Ovary (tissue), 9 donors: ENCODE data around the gene COQ6. TPM values are rescaled to one million over a fixed set of nuclear protein-coding genes. Genes with fewer than 3 reads are reported as not detected.

ENCODE experiments used
- DNase-seq, 5 donors: peaks; one replicate each; pipeline ENCODE4 v3.0.0-alpha.2; 2019 to 2020
- H3K27ac ChIP-seq, 2 donors: fragments of 200-600 bp; one replicate each; pipeline versions ENCODE4 v1.5.1 to v1.8.0; 2019 to 2022
- H3K27me3 ChIP-seq: fragments of 200-600 bp; one replicate; pipeline ENCODE4 v1.8.0; 2022
- H3K36me3 ChIP-seq: fragments of 200-600 bp; sonication (generic); one replicate; pipeline ENCODE4 v1.5.1; 2019
- H3K4me1 ChIP-seq: one replicate; pipeline ENCODE4 v1.8.1; 2013; ENCODE audit warnings: mild to moderate bottlenecking, moderate library complexity; ENCODE audit not compliant: insufficient read depth
- H3K4me3 ChIP-seq: fragments of 200-600 bp; sonication (generic); one replicate; pipeline ENCODE4 v1.5.1; 2017
- H3K9me3 ChIP-seq, 2 donors: fragments of 200-600 bp in 1 of 2; sonication (generic) in 1 of 2; one replicate each; pipeline versions ENCODE4 v1.5.1 to v1.8.1; 2013 to 2019; ENCODE audit warnings: mild to moderate bottlenecking in 1 of 2, moderate library complexity in 1 of 2
- CTCF ChIP-seq, 3 donors: fragments of 450-650 bp in 2 of 3; fragments of 200-600 bp in 1 of 3; IDR thresholded peaks; one replicate each; pipeline versions ENCODE4 v1.5.1 to v1.8.0; 2016 to 2022; ENCODE audit warnings: antibody characterized with exemption in 3 of 3, mild to moderate bottlenecking in 1 of 3
- EP300 ChIP-seq: sonication (generic); formaldehyde crosslinking; IDR thresholded peaks from one replicate; pipeline ENCODE4 v1.6.1; 2017; ENCODE audit warnings: antibody characterized with exemption
- POLR2A ChIP-seq: fragments of 450-650 bp; IDR thresholded peaks from one replicate; pipeline ENCODE4 v1.6.1; 2017; ENCODE audit warnings: antibody characterized with exemption, mild to moderate bottlenecking, moderate library complexity
- WGBS, 3 donors: extraction: QIAGEN DNeasy Blood & Tissue Kit in 1 of 3; methylation state at CpG; one replicate each; pipeline versions ENCODE4 v1.1.5 to v1.1.7; 2013 to 2017; 5-methylcytosine and 5-hydroxymethylcytosine counted together
- intact Hi-C, 4 donors: fragments of 100-400 bp; cut with DNase I; formaldehyde crosslinking; loops; one replicate each; pipeline versions ENCODE4 v1.11.0 to v1.15.1; 2022 to 2023
- polyA plus RNA-seq, 2 donors: library from polyadenylated mRNA; stranded (reverse); fragments of 200-250 nt in 1 of 2; fragments of 350-450 nt in 1 of 2; fragmentation: Illumina TruSeq in 1 of 2; extraction: RNeasy Lipid Tissue Mini Kit (QIAGEN cat#74804) in 1 of 2; gene quantifications; one replicate each; pipeline ENCODE4 v1.2.3, GENCODE V29; 2013 to 2014
- total RNA-seq, 7 donors: library from RNA; depleted of rRNA in 2 of 7; stranded (reverse); fragments of >200 nt in 2 of 7; fragmentation: NEBNext Ultra II Directional in 3 of 7; extraction: Animal tissue kit (Norgen Biotek cat#: 25700) in 3 of 7; gene quantifications; one replicate each; pipeline versions ENCODE4 v1.1.0 to v1.2.4, GENCODE V29; 2016 to 2023
- donor health status: DM: no; HTN: no; CAD: no; lungs with moderate emphysema.
- donor health status: DM: no; HTN: no; CAD: no.
- donor health status: Bipolar disorder and iron deficiency.
- donor health status: DM: yes; HTN: yes; CAD: no.
- donor health status: DM: no; HTN: no; CAD: no.
- donor health status: DM: yes; HTN: yes; CAD: no.

The COQ6 gene
- total and polyA plus RNA-seq, 9 donors, result 17.1 to 31.8 (median 18.9) TPM

GRCh38 chr14:73965216-73965615 is 15.1 kb downstream of the COQ6 start:
- H3K27ac ChIP-seq, result no peak overlapping the region
- no peak overlapping the region for H3K4me3 ChIP-seq
- 77 to 96% (median 92%) methylated on average over 4 of the region's 4 CpGs for WGBS, 3 donors
- no peaks in the 10 kb centered on the region for H3K27me3 ChIP-seq
- TF ChIP-seq POLR2A, result no peak
- TF ChIP-seq EP300, result no peak
- no peak for TF ChIP-seq CTCF (IDR thresholded peaks at IDR 0.05)
- intact Hi-C loops, result no loop called here
- no peaks in the 10 kb centered on the region for H3K9me3 ChIP-seq
- H3K4me1 ChIP-seq, result no peaks in the 10 kb centered on the region
- no peaks in the 10 kb centered on the region for H3K36me3 ChIP-seq
- no peak for DNase-seq

GRCh38 chr14:73968885-73969284 is 18.8 kb downstream of the COQ6 start:
- Histone ChIP-seq H3K27ac (no peak overlapping the region), H3K27me3 (no peaks in the 10 kb centered on the region), H3K36me3 (no peaks in the 10 kb centered on the region), H3K4me1 (no peaks in the 10 kb centered on the region), H3K4me3 (no peak overlapping the region), H3K9me3 (no peaks in the 10 kb centered on the region)
- TF ChIP-seq EP300, result no peak
- no peak for TF ChIP-seq POLR2A
- no peak for TF ChIP-seq CTCF (IDR thresholded peaks at IDR 0.05)
- DNase-seq, result no peak
- 87 to 99% (median 89%) methylated on average over 2 of the region's 2 CpGs for WGBS, 3 donors
- intact Hi-C loops, result no loop called here

GRCh38 chr14:73973497-73973896 is 23.4 kb downstream of the COQ6 start:
- no peak overlapping the region for H3K27ac ChIP-seq
- no peak for DNase-seq
- intact Hi-C loops, result no loop called here
- no peak overlapping the region for H3K4me3 ChIP-seq
- 79 to 86% (median 80%) methylated on average over 2 of the region's 2 CpGs for WGBS, 3 donors
- no peaks in the 10 kb centered on the region for H3K4me1 ChIP-seq
- no peaks in the 10 kb centered on the region for H3K27me3 ChIP-seq
- H3K36me3 ChIP-seq, result no peaks in the 10 kb centered on the region
- no peak for TF ChIP-seq CTCF (IDR thresholded peaks at IDR 0.05)
- TF ChIP-seq EP300, result no peak
- TF ChIP-seq POLR2A, result no peak
- H3K9me3 ChIP-seq, result no peaks in the 10 kb centered on the region

- H3K27me3 ChIP-seq, result no peaks in the 10 kb centered on the region
- H3K4me3 ChIP-seq, result no peak overlapping the region
- no peaks in the 10 kb centered on the region for H3K9me3 ChIP-seq
- H3K36me3 ChIP-seq, result no peaks in the 10 kb centered on the region
- 87 to 93% (median 87%) methylated on average over 6 of the region's 6 CpGs for WGBS, 3 donors
- H3K27ac ChIP-seq, result no peak overlapping the region
- H3K4me1 ChIP-seq, result no peaks in the 10 kb centered on the region
- intact Hi-C loops, result no loop called here
- DNase-seq, result no peak
- TF ChIP-seq EP300, result no peak
Observed at GRCh38 chr14:73976125-73976524, 26.0 kb downstream of the COQ6 start.

GRCh38 chr14:73977896-73978295 is 27.8 kb downstream of the COQ6 start:
- WGBS, 3 donors, result 36 to 72% (median 38%) methylated on average over 4 of the region's 4 CpGs
- Histone ChIP-seq H3K27me3 (no peaks in the 10 kb centered on the region), H3K27ac (no peak overlapping the region), H3K36me3 (no peaks in the 10 kb centered on the region), H3K4me3 (no peak overlapping the region), H3K9me3 (no peaks in the 10 kb centered on the region), H3K4me1 (no peaks in the 10 kb centered on the region)
- TF ChIP-seq CTCF (IDR thresholded peaks at IDR 0.05) (no peak), EP300 (no peak)
- DNase-seq, result no peak
- intact Hi-C loops, result no loop called here
